PC-3 (cell line): ENCODE results near the gene NNT. TPM values are rescaled to one million over a fixed set of nuclear protein-coding genes. Genes with fewer than 3 reads are reported as not detected.

Source experiments
- ATAC-seq: fragments of 200-7000 bp; cut with Tn5 transposase; 2 replicates; pipeline ENCODE4 v1.9.1; 2020; ENCODE audit warnings: mild to moderate bottlenecking, moderate library complexity
- BruUV-seq: library from RNA; stranded (reverse); fragments of 400-500 nt; replicated peaks from 2 replicates; lab custom pipeline; 2021; lab: Mats Ljungman, UMichigan
- CTCF ChIA-PET: fragments of 300-600 bp; sonication (Branson Sonifier 250); formaldehyde crosslinking; loops from one replicate; lab custom pipeline; 2022; ENCODE audit warnings: antibody characterized with exemption; lab: Charles Lee
- POLR2A ChIA-PET: fragments of 300-600 bp; sonication (Branson Sonifier 250); formaldehyde crosslinking; loops from one replicate; lab custom pipeline; 2022; ENCODE audit warnings: antibody characterized with exemption; ENCODE audit not compliant: unreplicated experiment; lab: Charles Lee
- DNase-seq: peaks from one replicate; pipeline ENCODE4 v3.0.0-alpha.2; 2015
- H2AFZ ChIP-seq: fragments of 300-600 bp; sonication (generic); 2 replicates; pipeline ENCODE4 v1.6.0; 2016; ENCODE audit warnings: antibody characterized with exemption, low read length
- H3F3A ChIP-seq: fragments of 300-600 bp; sonication (generic); one replicate; pipeline ENCODE4 v1.6.0; 2017; ENCODE audit warnings: antibody characterized with exemption, low read length, control low read depth, mild to moderate bottlenecking; ENCODE audit not compliant: unreplicated experiment
- H3K27ac ChIP-seq: fragments of 300-600 bp; sonication (generic); 2 replicates; pipeline ENCODE4 v1.5.1; 2016; ENCODE audit warnings: mild to moderate bottlenecking, low read length
- H3K27me3 ChIP-seq: fragments of 300-600 bp; sonication (generic); 2 replicates; pipeline ENCODE4 v1.6.1; 2016; ENCODE audit warnings: low read length, mixed read lengths
- H3K36me3 ChIP-seq: fragments of 300-600 bp; sonication (generic); 2 replicates; pipeline ENCODE4 v1.6.1; 2016; ENCODE audit warnings: low read depth, mixed run types, low read length, mixed read lengths
- H3K4me1 ChIP-seq: fragments of 300-600 bp; sonication (generic); 2 replicates; pipeline ENCODE4 v1.5.1; 2016; ENCODE audit warnings: low read length; ENCODE audit not compliant: insufficient read depth
- H3K4me2 ChIP-seq: fragments of 300-600 bp; sonication (generic); 2 replicates; pipeline ENCODE4 v1.6.0; 2016; ENCODE audit warnings: low read length
- H3K4me3 ChIP-seq: fragments of 300-600 bp; sonication (generic); 2 replicates; pipeline ENCODE4 v1.5.1; 2016; ENCODE audit warnings: mild to moderate bottlenecking, low read length, mixed read lengths
- H3K79me2 ChIP-seq: fragments of 300-600 bp; sonication (generic); 2 replicates; pipeline ENCODE4 v1.6.1; 2017; ENCODE audit warnings: low read length, mixed read lengths
- H3K9ac ChIP-seq: fragments of 300-600 bp; sonication (generic); 2 replicates; pipeline ENCODE4 v1.6.0; 2016; ENCODE audit warnings: mild to moderate bottlenecking, low read length
- H3K9me2 ChIP-seq: fragments of 300-600 bp; sonication (generic); replicated peaks from 2 replicates; pipeline ENCODE4 v1.6.1; 2016; ENCODE audit warnings: mixed run types, low read length, mixed read lengths
- H3K9me3 ChIP-seq: fragments of 300-600 bp; sonication (generic); 2 replicates; pipeline ENCODE4 v1.6.1; 2016; ENCODE audit warnings: low read length, mixed read lengths
- H4K20me1 ChIP-seq: fragments of 300-600 bp; sonication (generic); 2 replicates; pipeline ENCODE4 v1.6.1; 2016; ENCODE audit warnings: low read length, mixed read lengths
- CTCF ChIP-seq: fragments of 300-600 bp; sonication (generic); conservative IDR thresholded peaks from 2 replicates; pipeline ENCODE4 v1.5.1; 2017; ENCODE audit warnings: antibody characterized with exemption, low read depth, mild to moderate bottlenecking, low read length
- EZH2 ChIP-seq: fragments of 300-600 bp; sonication (generic); IDR thresholded peaks from one replicate; pipeline ENCODE4 v1.6.1; 2017; ENCODE audit warnings: antibody characterized with exemption, mild to moderate bottlenecking, low read length; ENCODE audit not compliant: unreplicated experiment
- EZH2phosphoT487 ChIP-seq: fragments of 300-600 bp; sonication (generic); IDR thresholded peaks from 2 replicates; pipeline ENCODE4 v1.6.1; 2018; ENCODE audit warnings: mild to moderate bottlenecking, antibody characterized with exemption, low read length, borderline replicate concordance
- intact Hi-C: fragments of 100-400 bp; cut with micrococcal nuclease; formaldehyde crosslinking; loops from 2 replicates; pipeline ENCODE4 v1.9.0; 2023
- total RNA-seq: library from RNA; depleted of rRNA; stranded (reverse); fragments of >200 nt; gene quantifications from 2 replicates; pipeline ENCODE4 v1.2.3, GENCODE V29; 2014

NNT gene
- total RNA-seq, 1 experiment from 2014 or later: 15.6 TPM

GRCh38 chr5:43567967-43568366 lies 35.0 kb upstream of the NNT start:
- H3F3A ChIP-seq: no peaks in the 10 kb centered on the region
- no peak overlapping the region for H2AFZ ChIP-seq
- no peaks in the 10 kb centered on the region for H3K36me3 ChIP-seq
- no peaks in the 10 kb centered on the region for H4K20me1 ChIP-seq
- TF ChIP-seq EZH2: no peak
- no peak for TF ChIP-seq CTCF
- no peak for TF ChIP-seq EZH2phosphoT487
- no peaks in the 10 kb centered on the region for H3K9me2 ChIP-seq
- H3K9me3 ChIP-seq: no peaks in the 10 kb centered on the region
- no peaks in the 10 kb centered on the region for H3K27me3 ChIP-seq
- H3K9ac ChIP-seq: no peak overlapping the region
- H3K4me3 ChIP-seq: no peak overlapping the region
- no peak overlapping the region for H3K27ac ChIP-seq
- ChIA-PET POLR2A (no interaction called here), CTCF (no interaction called here)
- H3K79me2 ChIP-seq: no peaks in the 10 kb centered on the region
- no TSS peak for BruUV-seq
- no peak overlapping the region for H3K4me2 ChIP-seq
- DNase-seq (no peak), ATAC-seq (no peak)
- H3K4me1 ChIP-seq: no peaks in the 10 kb centered on the region
- intact Hi-C loops: no loop called here

GRCh38 chr5:43569236-43569746 lies 33.7 kb upstream of the NNT start:
- H3K9me3 ChIP-seq: no peaks in the 10 kb centered on the region
- H4K20me1 ChIP-seq: no peaks in the 10 kb centered on the region
- H3K27me3 ChIP-seq: no peaks in the 10 kb centered on the region
- CTCF ChIA-PET: no interaction called here
- H3K9me2 ChIP-seq: no peaks in the 10 kb centered on the region
- H3K79me2 ChIP-seq: no peaks in the 10 kb centered on the region
- no TSS peak for BruUV-seq
- H3K36me3 ChIP-seq: no peaks in the 10 kb centered on the region
- no peak overlapping the region for H3K4me2 ChIP-seq
- no peaks in the 10 kb centered on the region for H3F3A ChIP-seq
- intact Hi-C loops: no loop called here
- H3K4me1 ChIP-seq: no peaks in the 10 kb centered on the region
- H2AFZ ChIP-seq: no peak overlapping the region
- DNase-seq (no peak), ATAC-seq (no peak)
- TF ChIP-seq EZH2 (no peak), CTCF (no peak), EZH2phosphoT487 (no peak)
- POLR2A ChIA-PET: no interaction called here
- no peak overlapping the region for H3K4me3 ChIP-seq
- no peak overlapping the region for H3K27ac ChIP-seq
- no peak overlapping the region for H3K9ac ChIP-seq

- Histone ChIP-seq H2AFZ (no peak overlapping the region), H3K4me2 (no peak overlapping the region), H3K79me2 (no peaks in the 10 kb centered on the region), H3K27ac (no peak overlapping the region), H3K9me2 (no peaks in the 10 kb centered on the region), H4K20me1 (no peaks in the 10 kb centered on the region), H3K4me1 (no peaks in the 10 kb centered on the region), H3F3A (no peaks in the 10 kb centered on the region), H3K9ac (no peak overlapping the region), H3K27me3 (no peaks in the 10 kb centered on the region), H3K36me3 (no peaks in the 10 kb centered on the region), H3K4me3 (no peak overlapping the region), H3K9me3 (no peaks in the 10 kb centered on the region)
- BruUV-seq: no TSS peak
- TF ChIP-seq EZH2phosphoT487: no peak
- no peak for TF ChIP-seq CTCF
- no peak for TF ChIP-seq EZH2
- POLR2A ChIA-PET: no interaction called here
- ATAC-seq (no peak), DNase-seq (no peak)
- CTCF ChIA-PET: no interaction called here
- intact Hi-C loops: no loop called here
Observed at GRCh38 chr5:43570450-43571158, 32.4 kb upstream of the NNT start.
